ENCODE data around the gene FAM50B. TPM values are rescaled to one million over a fixed set of nuclear protein-coding genes. Genes with fewer than 3 reads are reported as not detected.

Gene FAM50B
- total RNA-seq, 1 experiment from 2014 or later = 3.3 TPM

DNA sequence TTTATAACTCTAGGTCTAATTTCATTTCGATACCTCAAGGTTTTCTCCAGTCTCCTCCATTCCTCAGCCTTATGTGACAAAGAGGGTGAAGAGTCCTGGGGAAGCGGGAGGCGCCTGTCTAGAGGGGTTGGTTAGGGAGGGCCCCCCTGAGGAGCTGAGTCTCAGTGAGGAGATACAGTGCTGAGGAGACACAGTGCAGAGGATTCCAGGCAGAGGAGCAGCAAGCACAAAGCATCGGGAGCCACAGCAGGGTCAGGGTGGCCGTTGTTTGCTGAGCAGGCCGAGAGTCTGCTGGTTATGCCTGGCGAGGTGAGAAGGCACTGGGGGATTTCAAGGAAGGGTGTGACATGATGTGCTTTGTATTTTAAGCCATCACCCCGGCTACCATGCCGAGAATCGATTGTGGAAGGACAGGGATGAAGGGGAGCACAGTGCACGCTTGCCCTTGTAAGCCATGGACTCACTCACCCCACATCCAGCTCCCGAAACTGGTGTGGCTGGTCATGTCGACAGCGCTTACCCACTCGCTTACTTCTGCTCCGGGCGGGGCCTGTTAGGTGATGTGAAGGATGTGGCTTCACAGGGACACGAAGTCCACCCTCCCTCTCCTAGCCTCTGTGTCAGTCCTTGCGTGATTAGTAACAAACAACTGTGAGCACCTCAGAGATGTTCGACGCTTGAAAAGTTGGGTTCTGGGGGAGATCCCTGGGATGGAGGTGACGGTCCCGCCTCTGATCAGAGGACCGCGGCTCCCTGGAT lies 30.2 kb downstream of the FAM50B start:
- Histone ChIP-seq H3K9ac (ENCODE audit: extremely low read depth, insufficient read length, low read length) (no peak overlapping the region), H3K79me1 (ENCODE audit: insufficient read depth, low read depth, low read length, poor library complexity, severe bottlenecking) (no peaks in the 10 kb centered on the region), H2BK15ac (ENCODE audit: low read depth, low read length) (no peak overlapping the region), H3K4ac (ENCODE audit: low read depth, low read length) (no peak overlapping the region), H4K5ac (ENCODE audit: insufficient read length, low read depth, low read length) (no peak overlapping the region), H2BK20ac (ENCODE audit: low read depth, low read length, poor library complexity, severe bottlenecking) (no peak overlapping the region), H3K79me2 (ENCODE audit: insufficient read depth, low read length) (no peaks in the 10 kb centered on the region), H3K4me2 (ENCODE audit: insufficient read depth, insufficient read length, low read length) (no peak overlapping the region), H3K23ac (ENCODE audit: insufficient read length, low read depth, low read length) (no peak overlapping the region), H3K14ac (ENCODE audit: insufficient read depth, low read length) (no peak overlapping the region; the same call in 1 of the 2 replicates), H4K91ac (ENCODE audit: insufficient read length, low read depth, low read length) (no peak overlapping the region), H3K27me3 (ENCODE audit: insufficient read depth, low read length) (no peaks in the 10 kb centered on the region), H3K18ac (ENCODE audit: insufficient read length, low read depth, low read length) (no peak overlapping the region), H2BK5ac (ENCODE audit: insufficient read length, low read length) (no peak overlapping the region), H3T11ph (ENCODE audit: low read length) (no peak overlapping the region), H4K20me1 (ENCODE audit: control insufficient read depth, insufficient read depth, insufficient read length) (no peaks in the 10 kb centered on the region), H2BK12ac (ENCODE audit: insufficient read length, low read depth, low read length) (no peak overlapping the region), H3K23me2 (ENCODE audit: insufficient read length, low read depth, low read length, poor library complexity, severe bottlenecking) (no peaks in the 10 kb centered on the region), H2AK5ac (ENCODE audit: insufficient read length, low read length) (no peak overlapping the region), H3K9me3 (ENCODE audit: control insufficient read depth, low read depth, low read length) (peaks cover 11% of the 10 kb centered on the region), H4K8ac (replicated peaks; ENCODE audit: insufficient read length, low read depth, low read length) (no peak overlapping the region), H3K27ac (ENCODE audit: insufficient read length, low read depth, low read length) (no peak overlapping the region), H3K56ac (ENCODE audit: insufficient read length, low read depth, low read length) (no peak overlapping the region), H2BK120ac (ENCODE audit: low read depth, low read length, poor library complexity, severe bottlenecking) (no peak overlapping the region), H3K4me1 (ENCODE audit: insufficient read depth, low read length) (no peaks in the 10 kb centered on the region), H2AFZ (ENCODE audit: low read length) (no peak overlapping the region)
- Mint-ChIP-seq H3K27ac (no peak overlapping the region), H3K4me1 (peaks cover 0 to 4% of the 10 kb centered on the region in 2 experiments; a peak in 1 of 4 replicates), H3K27me3 (ENCODE audit: low read depth) (peaks cover 7% of the 10 kb centered on the region), H3K36me3 (ENCODE audit: insufficient read depth in 1 of 3, low read depth in 3 of 3) (peaks cover 9% of the 10 kb centered on the region in 3 experiments), H3K9me3 (peaks cover 14 to 16% of the 10 kb centered on the region in 2 experiments), H3K4me3 (no peak overlapping the region)
- TF ChIP-seq, protein P1, sequence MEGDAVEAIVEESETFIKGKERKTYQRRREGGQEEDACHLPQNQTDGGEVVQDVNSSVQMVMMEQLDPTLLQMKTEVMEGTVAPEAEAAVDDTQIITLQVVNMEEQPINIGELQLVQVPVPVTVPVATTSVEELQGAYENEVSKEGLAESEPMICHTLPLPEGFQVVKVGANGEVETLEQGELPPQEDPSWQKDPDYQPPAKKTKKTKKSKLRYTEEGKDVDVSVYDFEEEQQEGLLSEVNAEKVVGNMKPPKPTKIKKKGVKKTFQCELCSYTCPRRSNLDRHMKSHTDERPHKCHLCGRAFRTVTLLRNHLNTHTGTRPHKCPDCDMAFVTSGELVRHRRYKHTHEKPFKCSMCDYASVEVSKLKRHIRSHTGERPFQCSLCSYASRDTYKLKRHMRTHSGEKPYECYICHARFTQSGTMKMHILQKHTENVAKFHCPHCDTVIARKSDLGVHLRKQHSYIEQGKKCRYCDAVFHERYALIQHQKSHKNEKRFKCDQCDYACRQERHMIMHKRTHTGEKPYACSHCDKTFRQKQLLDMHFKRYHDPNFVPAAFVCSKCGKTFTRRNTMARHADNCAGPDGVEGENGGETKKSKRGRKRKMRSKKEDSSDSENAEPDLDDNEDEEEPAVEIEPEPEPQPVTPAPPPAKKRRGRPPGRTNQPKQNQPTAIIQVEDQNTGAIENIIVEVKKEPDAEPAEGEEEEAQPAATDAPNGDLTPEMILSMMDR (conservative IDR thresholded peaks at IDR 0.05) = no peak
- no peak for DNase-seq
- no CpG with 5 or more reads among the region's 25 CpGs for WGBS (ENCODE audit: extremely low coverage, insufficient read length, low lambda C conversion rate)
